Muscle of leg (tissue), 16 donors: ENCODE results near the gene GJB1. TPM values are rescaled to one million over a fixed set of nuclear protein-coding genes. Genes with fewer than 3 reads are reported as not detected.
"Not testable (repeated sequence)": the region's sequence is repeated elsewhere in the genome, so short reads cannot be mapped to it uniquely, and the experiment has no call there.

Experiments used
- DNase-seq: peaks from one replicate; pipeline ENCODE4 v3.0.0; 2013
- H3K27ac ChIP-seq: one replicate; pipeline ENCODE4 v1.5.1; 2013; ENCODE audit warnings: mild to moderate bottlenecking, low read length, control low read depth
- H3K27me3 ChIP-seq: one replicate; pipeline ENCODE4 v1.6.1; 2013; ENCODE audit warnings: low read length; ENCODE audit not compliant: control insufficient read depth, insufficient read depth
- H3K36me3 ChIP-seq: one replicate; pipeline ENCODE4 v1.6.1; 2013; ENCODE audit warnings: low read length; ENCODE audit not compliant: control insufficient read depth, insufficient read depth
- H3K4me1 ChIP-seq: one replicate; pipeline ENCODE4 v1.6.1; 2013; ENCODE audit warnings: low read length; ENCODE audit not compliant: control insufficient read depth, insufficient read depth
- H3K4me3 ChIP-seq: one replicate; pipeline ENCODE4 v1.5.1; 2013; ENCODE audit warnings: low read length, control low read depth
- H3K9me3 ChIP-seq: replicated peaks from 2 replicates; pipeline ENCODE4 v1.6.1; 2013; ENCODE audit warnings: low read depth, low read length; ENCODE audit not compliant: control insufficient read depth
- WGBS: methylation state at CpG from one replicate; pipeline ENCODE4 v1.1.5; 2013; ENCODE audit warnings: missing lambda C conversion rate; ENCODE audit not compliant: insufficient coverage; 5-methylcytosine and 5-hydroxymethylcytosine counted together
- long read RNA-seq, 11 donors: transcript quantifications; one replicate each; lab custom pipeline, GENCODE V29; 2026
- polyA plus RNA-seq, 8 donors: library from polyadenylated mRNA; unstranded; fragments of 120-200 nt; gene quantifications; one replicate each; pipeline versions ENCODE4 v1.2.1 to v1.2.3, GENCODE V29; 2013; ENCODE audit warnings: inconsistent platforms in 1 of 8, low replicate concordance in 1 of 8; ENCODE audit not compliant: insufficient read length in 8 of 8, insufficient read depth in 1 of 8
- total RNA-seq: library from RNA; stranded (reverse); fragments of 120-200 nt; gene quantifications from one replicate; pipeline ENCODE4 v1.2.4, GENCODE V29; 2013

Gene GJB1
- total RNA-seq (0.04 TPM), polyA plus RNA-seq (1 to 10 TPM in 1 of 8 donors, under 1 TPM in 4, not detected in 3; 0.06 to 2.2 (median 0.36) TPM)
- long read RNA-seq, donor 1, partial matches to known transcripts = 0 of 1 reads
- long read RNA-seq, donor 1, other reads (novel, unspliced or antisense) = 0 of 1 reads
- long read RNA-seq, donor 2 = 0 reads
- long read RNA-seq, donor 3 = 0 reads
- long read RNA-seq, donor 4 = 0 reads
- long read RNA-seq, donor 5 = 0 reads
- long read RNA-seq, donor 6, partial matches to known transcripts = 0 of 1 reads
- long read RNA-seq, donor 6, other reads (novel, unspliced or antisense) = 0 of 1 reads
- long read RNA-seq, donor 7 = 0 reads
- long read RNA-seq, donor 8 = 0 reads
- long read RNA-seq, donor 9 = 0 reads
- long read RNA-seq, donor 10 = 0 reads
- long read RNA-seq, donor 11 = 0 reads

- peaks cover 2% of the 10 kb centered on the region for H3K27me3 ChIP-seq
- H3K4me1 ChIP-seq = no peaks in the 10 kb centered on the region
- H3K4me3 ChIP-seq = no peak within 1 kb of the TSS
- WGBS = 84% methylated on average over 14 of the region's 18 CpGs
- H3K27ac ChIP-seq = no peak within 1 kb of the TSS
- H3K36me3 ChIP-seq = no peaks in the 10 kb centered on the region
- no peaks in the 10 kb centered on the region for H3K9me3 ChIP-seq
- DNase-seq = no peak
These were observed at the start of gene GJB1 for GRCh38 chrX:71222929-71223328. GJB1 (plus strand) TSS chrX:71223224; CDS start chrX:71223708, 484 bp downstream.

GRCh38 chrX:71173440-71173839 is 49.6 kb upstream of the GJB1 start:
- no peak for DNase-seq
- H3K4me1 ChIP-seq = peaks cover 2% of the 10 kb centered on the region
- 60% methylated on average over 1 of the region's 2 CpGs for WGBS

GRCh38 chrX:71174795-71175194 is 48.2 kb upstream of the GJB1 start:
- no peak for DNase-seq
- no peak overlapping the region for H3K4me3 ChIP-seq
- WGBS = no CpG with 5 or more reads among the region's 1 CpG
- no peak overlapping the region for H3K27ac ChIP-seq
- H3K4me1 ChIP-seq = peaks cover 2% of the 10 kb centered on the region
- H3K27me3 ChIP-seq = peaks cover 2% of the 10 kb centered on the region
- no peaks in the 10 kb centered on the region for H3K36me3 ChIP-seq
- no peaks in the 10 kb centered on the region for H3K9me3 ChIP-seq

More at GRCh38 chrX:71173440-71173839, 49.6 kb upstream of the GJB1 start:
- Histone ChIP-seq H3K4me3 (no peak overlapping the region), H3K27me3 (peaks cover 2% of the 10 kb centered on the region), H3K36me3 (no peaks in the 10 kb centered on the region), H3K27ac (no peak overlapping the region), H3K9me3 (no peaks in the 10 kb centered on the region)

GRCh38 chrX:71175531-71175930 is 47.5 kb upstream of the GJB1 start:
- H3K27me3 ChIP-seq = peaks cover 2% of the 10 kb centered on the region
- peaks cover 2% of the 10 kb centered on the region for H3K4me1 ChIP-seq
- H3K9me3 ChIP-seq = no peaks in the 10 kb centered on the region
- H3K27ac ChIP-seq = no peak overlapping the region
- DNase-seq = no peak
- no CpG with 5 or more reads among the region's 5 CpGs for WGBS
- no peaks in the 10 kb centered on the region for H3K36me3 ChIP-seq
- no peak overlapping the region for H3K4me3 ChIP-seq

GRCh38 chrX:71177327-71177726 is 45.7 kb upstream of the GJB1 start:
- H3K27ac ChIP-seq = no peak overlapping the region
- WGBS = 55% methylated on average over 1 of the region's 3 CpGs
- H3K4me1 ChIP-seq = peaks cover 2% of the 10 kb centered on the region
- no peaks in the 10 kb centered on the region for H3K27me3 ChIP-seq
- no peaks in the 10 kb centered on the region for H3K36me3 ChIP-seq
- no peaks in the 10 kb centered on the region for H3K9me3 ChIP-seq
- DNase-seq = no peak
- no peak overlapping the region for H3K4me3 ChIP-seq

GRCh38 chrX:71178908-71179307 is 44.1 kb upstream of the GJB1 start:
- Histone ChIP-seq H3K4me1 (peaks cover 12% of the 10 kb centered on the region), H3K9me3 (no peaks in the 10 kb centered on the region), H3K36me3 (no peaks in the 10 kb centered on the region), H3K27ac (no peak overlapping the region), H3K27me3 (no peaks in the 10 kb centered on the region), H3K4me3 (no peak overlapping the region)
- no CpG with 5 or more reads among the region's 4 CpGs for WGBS
- peak; percentile 84 for DNase-seq

- not testable (repeated sequence) for H3K4me3 ChIP-seq, DNase-seq, H3K36me3 ChIP-seq, H3K27ac ChIP-seq, H3K9me3 ChIP-seq, H3K27me3 ChIP-seq
- peaks cover 12% of the 10 kb centered on the region for H3K4me1 ChIP-seq
- WGBS = 58% methylated on average over 2 of the region's 9 CpGs
These were observed 42.3 kb upstream of the GJB1 start for GRCh38 chrX:71180579-71181265.

- Histone ChIP-seq H3K4me1 (peaks cover 12% of the 10 kb centered on the region), H3K27me3 (no peaks in the 10 kb centered on the region), H3K9me3 (no peaks in the 10 kb centered on the region), H3K36me3 (no peaks in the 10 kb centered on the region), H3K27ac (peak overlapping the region; percentile 95), H3K4me3 (peak overlapping the region; percentile 53)
- WGBS = 50% methylated on average over 8 of the region's 10 CpGs
- peak; percentile 48 for DNase-seq
These were observed 41.5 kb upstream of the GJB1 start for GRCh38 chrX:71181558-71181909.

GRCh38 chrX:71181910-71182799 is 40.9 kb upstream of the GJB1 start:
- Histone ChIP-seq H3K4me1 (peaks cover 12% of the 10 kb centered on the region), H3K36me3 (no peaks in the 10 kb centered on the region), H3K9me3 (no peaks in the 10 kb centered on the region), H3K4me3 (peak overlapping the region; percentile 53), H3K27me3 (no peaks in the 10 kb centered on the region), H3K27ac (peak overlapping the region; percentile 95)
- whole genome bisulfite sequencing = 33% methylated on average over 28 of the region's 42 CpGs
- peak; percentile 99 for DNase-seq

GRCh38 chrX:71182871-71183270 is 40.2 kb upstream of the GJB1 start:
- peak; percentile 17 for DNase-seq
- peak overlapping the region; percentile 86 for H3K27ac ChIP-seq

More at GRCh38 chrX:71182871-71183270, 40.2 kb upstream of the GJB1 start:
- H3K9me3 ChIP-seq = no peaks in the 10 kb centered on the region
- 44% methylated on average over 1 of the region's 2 CpGs for WGBS
- H3K27me3 ChIP-seq = no peaks in the 10 kb centered on the region
- H3K4me1 ChIP-seq = peaks cover 12% of the 10 kb centered on the region
- H3K36me3 ChIP-seq = no peaks in the 10 kb centered on the region
- no peak overlapping the region for H3K4me3 ChIP-seq
